ENCODE results near the gene PPIB. TPM values are rescaled to one million over a fixed set of nuclear protein-coding genes. Genes with fewer than 3 reads are reported as not detected.
"Not testable (repeated sequence)": the region's sequence is repeated elsewhere in the genome, so short reads cannot be mapped to it uniquely, and the experiment has no call there.

Gene PPIB
- total RNA-seq, 1 donor from 2014 or later, result 102 TPM

DNA sequence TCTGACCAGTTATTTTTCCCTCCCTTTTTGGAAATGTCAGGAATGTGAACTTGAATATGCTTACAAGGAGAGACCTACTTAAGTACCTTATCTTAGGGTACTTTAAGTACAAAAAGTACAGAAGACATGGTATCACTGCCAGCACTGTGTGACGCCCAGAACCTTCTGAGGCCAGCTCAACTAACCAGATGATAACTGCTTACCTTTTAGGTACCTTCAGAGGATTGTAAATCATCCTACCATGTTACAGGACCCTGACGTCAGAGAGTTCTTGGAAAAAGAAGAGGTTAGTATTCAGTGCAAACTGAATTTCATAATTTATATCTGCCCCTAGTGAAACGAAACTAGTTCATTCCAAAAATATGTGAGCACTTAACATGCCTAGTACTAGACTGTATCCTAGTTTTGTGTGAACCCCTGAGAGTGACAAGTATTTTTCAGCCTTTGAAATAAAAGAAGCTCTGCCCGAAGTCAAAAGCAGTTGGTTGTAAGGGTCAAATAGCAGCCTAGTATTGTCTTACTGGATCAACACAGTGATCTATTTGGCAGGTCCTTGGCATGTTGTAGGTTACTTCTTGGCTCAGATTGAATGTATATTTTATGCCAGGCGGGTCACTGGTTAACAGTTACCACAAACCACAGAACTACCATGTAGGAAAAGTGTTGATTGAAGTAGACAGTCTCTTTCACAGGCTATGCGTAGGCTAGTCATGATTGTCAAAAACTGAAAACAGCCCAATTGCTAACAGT lies 35.1 kb downstream of the PPIB start:
- intact Hi-C loops (cut with micrococcal nuclease), result no loop called here
- TF ChIP-seq, protein P1, sequence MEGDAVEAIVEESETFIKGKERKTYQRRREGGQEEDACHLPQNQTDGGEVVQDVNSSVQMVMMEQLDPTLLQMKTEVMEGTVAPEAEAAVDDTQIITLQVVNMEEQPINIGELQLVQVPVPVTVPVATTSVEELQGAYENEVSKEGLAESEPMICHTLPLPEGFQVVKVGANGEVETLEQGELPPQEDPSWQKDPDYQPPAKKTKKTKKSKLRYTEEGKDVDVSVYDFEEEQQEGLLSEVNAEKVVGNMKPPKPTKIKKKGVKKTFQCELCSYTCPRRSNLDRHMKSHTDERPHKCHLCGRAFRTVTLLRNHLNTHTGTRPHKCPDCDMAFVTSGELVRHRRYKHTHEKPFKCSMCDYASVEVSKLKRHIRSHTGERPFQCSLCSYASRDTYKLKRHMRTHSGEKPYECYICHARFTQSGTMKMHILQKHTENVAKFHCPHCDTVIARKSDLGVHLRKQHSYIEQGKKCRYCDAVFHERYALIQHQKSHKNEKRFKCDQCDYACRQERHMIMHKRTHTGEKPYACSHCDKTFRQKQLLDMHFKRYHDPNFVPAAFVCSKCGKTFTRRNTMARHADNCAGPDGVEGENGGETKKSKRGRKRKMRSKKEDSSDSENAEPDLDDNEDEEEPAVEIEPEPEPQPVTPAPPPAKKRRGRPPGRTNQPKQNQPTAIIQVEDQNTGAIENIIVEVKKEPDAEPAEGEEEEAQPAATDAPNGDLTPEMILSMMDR (IDR thresholded peaks at IDR 0.05; ENCODE audit: borderline replicate concordance), result no peak
- Histone ChIP-seq H3K27me3 (ENCODE audit: low read depth) (no peaks in the 10 kb centered on the region), H3K36me3 (peaks cover 90% of the 10 kb centered on the region), H3K27ac (replicated peaks) (peak overlapping the region; percentile 5), H3K4me1 (peaks cover 39% of the 10 kb centered on the region), H3K9me3 (replicated peaks) (no peaks in the 10 kb centered on the region), H3K4me3 (no peak overlapping the region)
- no peak for DNase-seq

DNA sequence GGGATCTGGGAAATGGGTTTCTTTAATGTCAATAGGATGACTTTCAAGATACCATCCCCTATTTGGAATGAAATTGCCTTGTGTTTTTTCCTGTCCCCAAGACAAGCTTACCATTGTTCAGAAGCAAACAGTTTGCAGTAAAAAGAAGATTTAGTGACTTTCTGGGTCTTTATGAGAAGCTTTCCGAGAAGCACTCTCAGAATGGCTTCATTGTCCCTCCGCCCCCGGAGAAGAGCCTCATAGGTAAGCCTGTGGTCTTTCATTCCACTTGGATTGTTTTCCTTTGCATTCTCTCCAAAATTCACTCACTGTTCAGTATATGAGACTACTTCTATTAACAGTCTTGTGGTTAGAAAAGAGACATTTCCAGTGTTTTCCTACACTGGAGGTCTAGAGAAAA lies 36.8 kb downstream of the PPIB start:
- Histone ChIP-seq H3K27me3 (ENCODE audit: low read depth) (no peaks in the 10 kb centered on the region), H3K9me3 (replicated peaks) (no peaks in the 10 kb centered on the region), H3K27ac (replicated peaks) (no peak overlapping the region), H3K36me3 (peaks cover 90% of the 10 kb centered on the region), H3K4me1 (peaks cover 25% of the 10 kb centered on the region), H3K4me3 (no peak overlapping the region)
- no peak for DNase-seq
- TF ChIP-seq, protein P1 (IDR thresholded peaks at IDR 0.05; ENCODE audit: borderline replicate concordance), result no peak
- intact Hi-C loops (cut with micrococcal nuclease), result no loop called here

DNA sequence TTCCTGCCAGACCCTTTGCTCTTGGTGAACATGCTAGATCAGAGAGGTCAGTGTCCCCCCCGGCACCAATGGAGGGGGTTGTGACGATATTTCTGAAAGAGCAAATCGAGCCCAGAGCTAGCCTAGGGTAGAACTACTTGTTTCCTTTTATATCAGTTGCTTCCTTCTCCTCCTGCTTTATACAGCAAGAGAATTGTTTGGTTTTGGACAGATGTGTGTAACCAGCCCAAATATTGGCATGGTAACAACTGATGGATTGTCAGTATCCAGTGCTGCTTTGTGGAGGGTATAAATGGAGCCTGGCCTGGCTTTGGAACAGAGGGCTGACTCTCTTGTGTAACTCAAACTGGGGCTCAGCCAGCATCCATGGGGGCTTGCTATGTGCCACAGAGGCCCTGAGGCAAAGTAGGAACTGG lies 39.9 kb downstream of the PPIB start:
- intact Hi-C loops (cut with micrococcal nuclease), result no loop called here
- Histone ChIP-seq H3K9me3 (replicated peaks) (no peaks in the 10 kb centered on the region), H3K4me1 (peaks cover 20% of the 10 kb centered on the region), H3K4me3 (no peak overlapping the region), H3K27ac (replicated peaks) (peak overlapping the region; percentile 8), H3K36me3 (peaks cover 91% of the 10 kb centered on the region), H3K27me3 (ENCODE audit: low read depth) (no peaks in the 10 kb centered on the region)
- TF ChIP-seq, protein P1 (IDR thresholded peaks at IDR 0.05; ENCODE audit: borderline replicate concordance), result no peak
- no peak for DNase-seq

DNA sequence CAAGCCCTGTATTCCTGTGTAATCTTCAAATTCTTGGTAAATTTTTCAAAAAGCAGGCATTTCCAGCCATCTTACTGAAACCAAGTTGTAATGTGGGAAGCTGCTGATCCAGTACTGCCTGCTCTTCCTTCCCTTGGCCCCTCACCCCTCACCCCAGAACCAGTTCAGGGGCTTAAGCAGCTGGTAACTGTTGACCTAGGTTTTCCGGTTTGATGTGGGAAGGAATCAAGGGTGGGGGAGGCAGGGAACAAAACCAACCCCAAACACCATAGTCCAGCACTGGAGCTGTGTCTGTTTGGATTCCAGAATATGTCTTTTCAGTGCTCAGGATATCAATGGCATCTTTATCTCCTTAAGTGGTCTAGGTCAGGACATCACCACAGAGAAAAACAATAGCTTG lies 40.4 kb downstream of the PPIB start:
- no peaks in the 10 kb centered on the region for H3K27me3 ChIP-seq (ENCODE audit: low read depth)
- no peak for DNase-seq
- no peaks in the 10 kb centered on the region for H3K9me3 ChIP-seq (replicated peaks)
- TF ChIP-seq, protein P1 (IDR thresholded peaks at IDR 0.05; ENCODE audit: borderline replicate concordance), result no peak
- H3K36me3 ChIP-seq, result peaks cover 91% of the 10 kb centered on the region
- intact Hi-C loops (cut with micrococcal nuclease), result no loop called here
- peaks cover 15% of the 10 kb centered on the region for H3K4me1 ChIP-seq
- peak overlapping the region; percentile 8 for H3K27ac ChIP-seq (replicated peaks)
- H3K4me3 ChIP-seq, result no peak overlapping the region

GRCh38 chr15:64121614-64122013 lies 41.2 kb downstream of the PPIB start:
- H3K27me3 ChIP-seq (ENCODE audit: low read depth), result no peaks in the 10 kb centered on the region
- H3K4me1 ChIP-seq, result peaks cover 7% of the 10 kb centered on the region
- H3K27ac ChIP-seq (replicated peaks), result no peak overlapping the region
- TF ChIP-seq, protein P1 (IDR thresholded peaks at IDR 0.05; ENCODE audit: borderline replicate concordance), result no peak
- H3K4me3 ChIP-seq, result no peak overlapping the region
- intact Hi-C loops (cut with micrococcal nuclease), result no loop called here
- H3K9me3 ChIP-seq (replicated peaks), result no peaks in the 10 kb centered on the region
- no peak for DNase-seq
- peaks cover 91% of the 10 kb centered on the region for H3K36me3 ChIP-seq

GRCh38 chr15:64120322-64120721 lies 42.5 kb downstream of the PPIB start:
- intact Hi-C loops (cut with micrococcal nuclease); H3K4me3 ChIP-seq; H3K9me3 ChIP-seq (replicated peaks); H3K27me3 ChIP-seq (ENCODE audit: low read depth); DNase-seq; H3K27ac ChIP-seq (replicated peaks); H3K4me1 ChIP-seq: not testable (repeated sequence)
- H3K36me3 ChIP-seq, result peaks cover 94% of the 10 kb centered on the region

Data from left ventricle myocardium inferior (tissue), 1 donor.